NOMO-1 (cell line): ENCODE data around the gene HIPK2.
"Not testable (repeated sequence)": the region's sequence is repeated elsewhere in the genome, so short reads cannot be mapped to it uniquely, and the experiment has no call there.

Source experiments
- DNase-seq, 2 experiments: peaks; one replicate each; lab custom pipeline; 2025; ENCODE audit not compliant: unreplicated experiment in 2 of 2; lab: John Stamatoyannopoulos, UW

The HIPK2 gene

DNA sequence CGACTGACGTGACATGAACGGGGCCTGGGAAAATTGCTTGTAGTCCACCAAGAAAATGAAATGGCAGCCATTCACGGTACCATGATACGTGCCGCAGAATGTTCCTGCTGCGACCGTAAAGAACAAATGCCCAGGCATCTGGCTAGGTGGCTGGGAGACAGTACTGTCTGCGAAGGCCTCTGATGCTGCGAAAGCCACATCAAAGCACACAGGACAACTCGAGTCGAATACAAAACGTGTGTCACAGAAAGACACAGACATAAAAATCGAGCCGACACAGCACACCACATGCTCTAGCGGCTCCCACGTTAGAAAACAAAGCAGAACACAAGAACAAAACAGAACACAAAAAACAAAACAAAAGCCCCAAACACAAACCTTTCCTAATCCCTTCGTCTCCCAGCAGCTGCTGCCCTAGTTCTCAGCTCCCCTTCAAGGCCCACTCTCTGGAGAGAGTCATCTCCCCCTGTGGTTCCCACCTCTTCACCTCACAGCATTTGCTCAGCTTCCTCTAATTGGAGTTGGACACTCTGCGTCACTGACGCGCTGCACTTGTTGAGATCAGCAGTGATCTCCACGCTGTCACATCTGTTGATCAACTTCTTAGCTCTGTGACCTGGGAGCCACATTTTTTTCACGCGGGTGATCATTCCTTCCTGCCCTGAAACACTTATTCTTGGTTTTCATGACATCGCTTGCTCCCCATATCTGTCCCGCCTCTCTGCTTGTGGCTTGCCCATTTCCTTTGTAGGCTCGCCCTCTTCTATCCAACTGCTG lies 142.1 kb downstream of the HIPK2 start:
- no peak for DNase-seq

DNA sequence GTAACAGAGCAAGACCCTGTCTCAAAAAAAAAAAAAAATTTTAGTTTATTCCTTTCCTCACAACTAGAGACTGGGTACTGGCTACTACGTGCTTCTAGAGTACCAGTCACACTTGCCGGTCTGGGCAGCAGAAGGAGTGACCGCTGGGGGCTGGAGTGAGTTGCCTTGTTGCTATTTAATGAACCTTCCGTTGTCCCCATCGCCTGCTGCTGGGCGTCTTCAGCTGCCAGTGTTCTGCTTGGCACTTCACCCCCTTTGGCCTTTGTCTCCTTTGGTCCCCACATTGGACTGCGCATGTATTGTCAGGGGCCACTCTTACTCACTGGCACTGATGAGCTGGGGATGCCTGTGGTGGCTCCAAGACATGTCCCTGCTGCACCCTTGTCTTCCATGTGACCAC lies 143.7 kb downstream of the HIPK2 start:
- DNase-seq: no peak

DNA sequence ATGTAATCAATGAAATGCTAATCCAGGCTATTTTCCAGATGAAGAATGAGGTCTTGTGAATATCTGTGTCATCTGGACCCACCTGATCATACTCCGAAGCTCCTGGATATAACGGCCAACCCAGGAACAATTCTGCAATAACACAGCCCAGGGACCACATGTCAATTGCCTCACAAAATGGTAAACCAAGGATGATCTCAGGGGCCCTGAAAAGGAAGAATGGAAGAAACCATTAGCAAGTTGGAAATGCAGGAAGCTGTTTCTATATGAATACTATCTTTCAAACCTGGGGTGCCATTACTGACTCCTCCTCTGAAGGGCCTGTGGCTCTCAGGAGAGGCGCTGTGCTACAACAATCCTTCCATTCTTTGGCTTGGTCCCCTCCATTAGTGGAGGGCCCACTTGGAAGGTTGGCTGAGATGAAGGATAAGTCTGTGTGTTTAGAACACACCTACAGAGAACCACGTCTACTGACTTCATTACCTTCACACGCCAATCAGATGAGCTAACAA lies 146.2 kb downstream of the HIPK2 start:
- DNase-seq: no peak

DNA sequence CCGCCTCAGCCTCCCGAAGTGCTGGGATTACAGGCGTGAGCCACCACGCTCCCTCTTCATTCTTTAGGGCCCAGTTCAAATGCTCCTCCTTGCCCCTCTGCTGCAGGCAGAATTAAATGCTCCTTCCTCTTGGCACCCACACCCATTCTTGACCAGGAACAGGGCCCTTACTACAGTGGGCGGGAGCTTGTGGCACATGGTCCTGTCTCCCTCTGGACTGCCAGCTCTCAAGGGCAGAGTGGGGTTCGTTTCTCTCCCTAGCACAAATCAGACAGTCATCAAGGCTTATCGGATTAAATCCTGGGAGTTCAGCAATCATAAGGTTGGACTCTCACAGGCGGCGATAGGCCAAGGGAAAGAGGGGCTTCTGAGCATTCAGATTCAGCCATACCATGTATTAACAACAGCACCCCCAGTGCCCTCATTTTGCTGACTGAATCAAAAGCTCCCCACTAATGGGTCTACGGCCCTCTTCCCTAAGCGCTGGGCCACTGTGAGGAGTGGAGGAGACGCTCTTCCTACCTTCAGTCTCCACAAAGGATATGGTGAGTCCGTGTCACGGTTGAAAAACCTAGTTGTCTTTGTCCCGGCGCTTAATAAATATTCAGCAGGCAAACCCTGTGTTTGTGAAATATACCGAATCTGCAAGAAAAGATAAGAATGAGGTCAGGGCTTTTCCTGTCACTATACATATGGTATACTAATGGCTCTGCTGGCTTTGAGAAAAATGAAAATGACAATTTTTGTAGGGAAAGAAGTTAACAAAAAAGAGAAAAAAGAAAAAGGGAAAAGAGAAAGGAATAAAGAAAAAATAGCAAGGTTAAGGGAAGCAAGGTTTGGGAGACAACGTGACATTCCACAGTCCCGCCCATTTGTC lies 146.9 kb downstream of the HIPK2 start:
- no peak for DNase-seq

DNA sequence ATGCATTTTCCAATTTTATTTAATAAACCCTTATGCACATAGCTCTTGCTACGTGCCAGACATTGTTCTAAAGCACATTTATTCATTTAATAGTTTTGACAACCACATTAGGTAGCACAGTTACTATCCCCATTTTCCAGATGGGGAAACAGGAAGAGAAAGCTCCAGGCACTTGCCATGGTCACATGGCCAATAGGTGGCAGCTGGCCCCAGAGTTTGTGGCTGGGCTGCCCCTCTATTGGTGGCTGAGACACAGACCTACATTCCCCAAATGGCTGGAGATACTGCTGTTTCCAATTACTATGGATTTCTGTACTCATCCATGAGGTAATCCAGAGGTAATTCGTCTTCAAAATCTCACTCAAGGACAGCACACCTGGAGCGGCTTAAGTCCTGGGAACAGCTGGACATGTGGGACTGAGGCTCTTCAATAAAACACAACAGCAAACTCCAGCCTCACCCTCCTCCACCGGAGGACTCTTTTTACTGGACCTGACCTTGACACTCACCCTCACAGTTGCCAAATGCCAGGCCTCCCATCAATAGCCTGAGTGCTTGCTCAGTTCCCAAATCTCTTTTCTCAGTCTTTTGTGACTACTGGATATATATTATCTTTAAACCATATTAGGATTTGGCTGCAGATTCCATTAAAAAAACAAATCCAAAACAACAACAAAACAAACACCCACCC lies 148.3 kb downstream of the HIPK2 start:
- no peak for DNase-seq

DNA sequence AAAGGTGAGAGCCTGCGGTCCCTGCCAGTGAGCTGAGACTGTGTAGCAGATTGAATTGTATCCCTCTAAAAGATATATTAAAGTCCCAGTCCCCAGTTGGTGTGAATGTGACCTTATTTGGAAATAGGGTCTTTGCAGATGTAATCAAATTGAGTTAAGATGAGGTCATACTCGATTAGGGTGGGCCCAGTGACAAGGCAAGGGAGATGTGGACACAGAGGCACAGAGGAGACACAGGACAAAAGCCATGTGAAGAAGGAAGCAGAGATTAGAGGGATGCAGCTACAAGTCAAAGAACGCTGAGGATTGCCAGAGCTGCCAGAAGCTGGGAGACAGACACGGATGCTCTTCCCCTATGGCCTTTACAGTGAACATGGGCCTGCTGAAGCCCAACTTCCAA lies 150.0 kb downstream of the HIPK2 start:
- no peak for DNase-seq

DNA sequence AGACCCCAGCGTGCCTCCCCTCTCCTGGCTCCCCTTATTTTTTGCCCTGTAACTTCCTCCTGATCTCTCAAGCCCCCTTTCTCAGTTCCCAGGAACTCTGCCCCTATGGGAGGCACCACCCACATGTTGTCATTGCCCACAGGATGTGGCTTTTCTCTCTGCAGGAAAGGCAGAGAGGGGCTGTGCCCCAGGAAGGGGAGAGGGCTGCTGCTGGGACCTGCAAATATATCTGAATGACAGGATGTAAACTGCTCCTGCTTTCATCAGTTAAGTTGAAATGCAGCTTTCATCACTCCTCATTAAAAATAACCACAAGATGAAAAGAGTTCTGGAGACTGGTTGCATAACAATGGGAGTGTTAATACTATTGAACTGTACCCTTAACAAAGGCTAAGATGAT lies 151.0 kb downstream of the HIPK2 start:
- peak; percentile 37 to 66 for DNase-seq

DNA sequence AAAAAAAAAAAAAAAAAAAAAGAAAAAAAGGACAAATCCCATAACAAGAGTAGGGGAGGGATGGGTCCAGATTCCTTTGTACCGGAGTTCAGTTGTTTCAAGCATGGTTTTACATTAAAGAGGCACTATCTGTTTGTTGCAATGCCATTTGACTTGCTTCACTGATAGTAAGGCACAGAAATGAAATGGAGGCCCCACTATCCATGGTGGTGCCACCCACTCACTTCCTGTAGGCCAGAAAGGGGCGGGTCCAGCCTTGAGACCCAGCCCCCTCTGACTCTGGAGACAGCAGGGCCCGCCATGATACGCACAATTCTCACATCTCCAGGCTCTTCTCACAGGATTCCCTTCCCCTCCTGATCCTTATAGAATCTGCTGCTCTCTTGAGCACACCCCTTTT lies 154.3 kb downstream of the HIPK2 start:
- DNase-seq: no peak

DNA sequence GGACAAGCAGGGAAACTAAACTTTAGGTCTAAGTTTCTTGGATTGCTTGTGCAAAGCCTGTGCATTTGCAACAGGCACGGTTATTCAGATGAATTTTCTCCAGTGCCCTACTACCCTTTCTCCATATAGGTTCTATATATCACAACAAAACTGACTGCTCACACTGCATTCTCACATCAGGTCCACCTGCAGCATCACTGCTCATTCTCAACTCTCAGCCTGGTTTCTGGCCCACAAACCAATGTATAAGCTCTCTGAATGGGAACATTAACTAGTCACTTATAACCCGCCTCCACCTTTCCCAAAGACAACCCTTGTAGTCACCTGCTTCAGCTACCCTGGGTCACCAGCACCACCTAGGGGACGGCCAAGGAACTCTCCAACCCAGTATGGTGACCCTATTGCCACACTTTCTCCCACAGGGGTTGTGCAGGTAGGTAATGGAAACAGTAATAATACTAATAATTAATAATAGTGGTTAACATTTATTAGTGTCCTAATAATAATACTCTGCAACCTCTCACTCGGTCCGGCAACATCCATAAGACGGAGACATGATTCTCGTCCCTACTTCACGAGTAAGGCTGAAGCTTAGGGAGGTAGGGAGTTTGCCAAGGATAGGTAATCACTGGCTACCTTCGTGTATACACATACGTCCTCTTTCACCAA lies 157.0 kb downstream of the HIPK2 start:
- DNase-seq: no peak

DNA sequence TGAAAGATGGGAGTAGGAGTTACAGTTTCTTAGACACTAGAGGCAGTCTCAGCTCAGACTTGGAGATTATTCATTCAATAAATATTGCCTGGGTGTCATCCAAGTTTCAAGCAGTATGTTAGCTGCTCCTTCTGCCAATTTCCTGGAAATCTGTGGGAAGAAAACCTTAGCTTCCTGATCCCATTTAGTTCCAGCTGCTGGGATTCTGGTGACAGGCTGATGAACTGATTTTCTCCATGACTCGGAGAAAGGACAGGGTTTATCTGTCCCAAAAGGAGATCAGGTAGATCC lies 158.5 kb downstream of the HIPK2 start:
- DNase-seq: no peak

DNA sequence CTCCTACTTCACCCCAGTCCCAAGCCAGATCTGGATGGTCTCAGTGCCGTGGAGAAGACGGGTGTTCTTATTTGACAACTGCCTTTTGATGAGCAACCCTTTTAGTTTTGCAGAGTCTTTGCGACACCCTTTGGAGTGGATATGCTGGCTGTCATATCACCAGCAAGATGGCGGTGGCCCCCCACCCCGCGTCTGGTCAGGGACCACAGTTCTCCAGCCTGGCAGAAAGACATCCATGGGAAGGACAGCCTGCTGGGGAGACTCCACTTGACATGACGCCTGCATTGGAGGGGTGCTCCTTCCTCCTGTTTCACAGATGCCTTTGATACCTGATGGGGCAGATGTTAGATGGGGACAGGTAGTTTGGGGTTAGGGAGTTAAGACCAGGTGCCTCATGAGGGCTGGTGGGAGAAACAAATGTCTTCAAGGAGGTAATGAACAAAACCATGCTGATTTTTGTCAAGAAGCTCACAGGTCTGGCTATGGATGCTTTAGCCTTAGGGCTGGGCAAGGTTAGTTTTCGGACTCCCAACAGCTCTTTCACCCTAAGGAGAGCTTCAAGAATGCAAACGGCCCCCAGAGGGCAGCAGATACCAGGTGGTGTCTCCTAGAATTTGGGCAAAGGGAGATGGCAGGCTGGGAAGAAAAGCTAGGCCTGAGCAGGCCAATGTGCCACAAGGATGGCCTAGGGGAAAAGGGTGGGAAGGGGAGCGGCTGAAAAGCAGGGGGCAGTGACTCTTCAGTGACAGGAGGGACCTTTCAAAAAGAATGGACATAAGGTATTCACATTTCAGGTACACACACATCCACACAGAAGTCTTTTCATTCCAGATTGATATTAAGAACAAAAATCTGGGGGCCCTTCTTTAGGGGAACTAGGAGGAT lies 159.1 kb downstream of the HIPK2 start:
- DNase-seq: peak in 1 of 2 experiments; percentile 0

DNA sequence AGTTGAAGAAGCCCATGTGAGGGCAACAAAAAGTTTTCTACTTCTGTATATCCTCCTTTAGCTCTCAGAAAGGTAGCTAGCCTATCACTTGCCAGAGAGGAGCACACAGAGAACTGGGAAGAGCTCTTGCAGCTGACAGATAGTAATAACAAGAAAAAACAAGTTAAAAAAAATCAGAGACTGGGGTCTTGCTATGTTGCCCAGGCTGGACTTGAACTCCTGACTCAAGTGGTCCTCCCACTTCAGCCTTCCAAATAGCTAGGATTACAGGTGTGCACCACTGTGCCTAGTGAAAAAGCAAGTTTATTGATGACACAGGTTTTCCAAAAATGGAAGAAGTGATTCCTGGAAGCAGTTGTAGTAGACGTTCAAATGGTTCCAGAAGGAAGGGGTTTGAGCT lies 160.7 kb downstream of the HIPK2 start:
- no peak for DNase-seq

DNA sequence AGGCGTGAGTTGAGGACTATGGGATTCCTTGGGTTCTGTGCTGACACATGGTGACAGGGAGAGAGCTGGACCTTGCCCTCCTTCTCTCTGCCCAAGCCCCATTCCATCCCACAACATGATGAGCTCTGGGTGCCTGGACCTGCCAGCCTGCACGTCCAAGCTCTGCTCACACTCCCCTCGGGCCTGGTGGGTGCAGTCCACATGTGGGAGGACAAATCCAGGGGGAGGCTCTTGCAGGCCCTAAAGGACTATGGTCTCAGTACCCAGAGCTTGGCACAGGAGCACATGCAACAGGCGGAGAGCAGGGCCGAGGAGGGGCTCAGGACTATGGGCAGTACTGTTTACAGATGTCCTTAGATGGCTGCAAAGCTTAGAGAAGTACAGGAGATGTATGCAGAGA lies 162.9 kb downstream of the HIPK2 start:
- DNase-seq: no peak

DNA sequence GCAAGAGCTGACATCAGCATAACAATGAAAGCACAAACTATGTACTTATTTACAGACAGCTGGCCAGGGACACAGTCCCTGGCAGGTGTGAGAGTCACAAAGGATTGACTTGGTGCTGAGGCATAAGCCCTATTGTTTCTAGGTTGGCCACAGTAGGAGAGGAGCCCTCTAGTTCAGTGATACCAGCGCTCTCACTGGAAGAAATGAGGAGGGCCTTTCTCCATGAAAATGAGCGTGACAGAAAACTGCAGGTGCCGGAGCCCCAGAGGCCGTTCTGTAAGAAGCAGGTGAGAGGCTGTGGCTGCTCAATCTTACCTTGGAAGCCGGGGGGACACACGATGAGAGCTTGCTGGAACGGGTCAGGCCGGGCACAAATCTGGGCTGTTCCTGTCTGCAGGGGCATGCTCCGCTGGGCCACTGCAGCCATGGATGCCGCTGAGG lies 163.8 kb downstream of the HIPK2 start:
- DNase-seq: no peak

DNA sequence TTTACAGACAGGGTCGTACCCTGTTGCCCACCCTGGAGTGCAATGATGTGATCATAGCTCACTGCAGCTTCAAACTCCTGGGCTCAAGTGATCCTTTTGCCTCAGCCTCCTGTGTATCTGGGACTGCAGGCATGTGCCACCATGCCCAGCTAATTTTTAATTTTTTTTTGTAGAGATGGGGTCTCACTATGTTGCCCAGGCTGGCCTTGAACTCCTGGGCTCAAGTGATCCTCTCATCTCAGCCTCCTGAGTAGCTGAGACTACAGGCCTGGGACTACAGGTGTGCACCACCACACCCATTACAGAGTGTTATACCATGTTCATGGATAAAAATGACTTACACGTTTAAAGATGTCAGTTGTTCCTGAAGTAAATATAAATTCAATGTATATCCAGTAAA lies 166.2 kb downstream of the HIPK2 start:
- not testable (repeated sequence) for DNase-seq

DNA sequence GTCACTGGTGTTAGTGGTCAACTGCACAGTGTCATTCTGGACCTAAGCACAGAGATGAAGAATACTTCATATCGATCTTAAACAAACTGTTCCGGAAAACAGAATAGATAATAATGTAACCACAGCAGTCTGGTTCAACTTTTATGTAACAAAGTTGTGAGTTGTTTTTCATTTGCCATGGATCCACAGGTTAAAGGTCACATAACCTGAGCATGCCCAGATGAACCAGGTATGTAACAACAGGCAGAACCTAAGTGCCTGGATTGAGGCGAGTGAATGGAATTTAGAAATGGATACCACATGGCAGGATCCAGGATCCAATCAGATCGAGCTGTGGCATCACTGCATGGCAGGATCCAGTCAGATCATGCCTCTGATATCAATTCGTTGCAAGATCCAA lies 167.2 kb downstream of the HIPK2 start:
- DNase-seq: no peak

DNA sequence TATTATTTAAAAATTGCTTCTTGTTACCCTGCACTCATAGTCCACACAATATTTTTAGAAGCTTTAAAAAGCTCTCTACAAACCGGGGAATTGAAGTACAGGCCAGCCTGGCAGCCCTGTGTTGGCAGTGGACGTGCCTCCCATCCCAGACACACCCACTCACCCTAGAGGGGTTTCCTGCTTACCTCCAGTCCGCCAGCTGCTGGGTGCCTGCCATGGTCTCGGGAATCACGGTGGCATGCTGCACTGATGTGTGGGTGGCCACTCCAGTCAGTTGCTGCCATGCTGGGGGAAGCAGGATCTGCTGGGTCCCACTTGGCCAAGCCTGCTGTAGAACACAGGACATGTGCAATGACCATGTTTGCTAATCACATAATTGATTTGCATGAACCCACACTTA lies 173.9 kb downstream of the HIPK2 start:
- no peak for DNase-seq

DNA sequence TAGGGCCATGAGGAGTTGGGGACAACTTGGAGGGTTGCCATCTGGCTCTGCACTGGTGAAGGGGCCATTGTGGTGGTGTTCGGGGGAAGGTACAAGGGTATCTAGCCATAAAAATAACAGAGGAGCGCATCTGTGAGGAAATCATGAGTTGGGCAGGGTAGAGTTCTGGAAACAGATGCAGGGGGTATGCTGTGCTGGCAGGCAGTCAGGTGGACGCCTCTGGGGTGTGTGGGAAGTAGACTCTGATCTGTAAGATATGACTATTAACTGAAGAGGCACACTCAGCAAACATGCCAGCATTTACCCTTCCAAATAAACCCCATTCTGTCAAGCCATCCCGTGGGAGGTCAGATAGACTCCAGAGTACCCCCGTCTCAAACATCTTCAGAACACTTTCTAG lies 174.5 kb downstream of the HIPK2 start:
- DNase-seq: no peak

DNA sequence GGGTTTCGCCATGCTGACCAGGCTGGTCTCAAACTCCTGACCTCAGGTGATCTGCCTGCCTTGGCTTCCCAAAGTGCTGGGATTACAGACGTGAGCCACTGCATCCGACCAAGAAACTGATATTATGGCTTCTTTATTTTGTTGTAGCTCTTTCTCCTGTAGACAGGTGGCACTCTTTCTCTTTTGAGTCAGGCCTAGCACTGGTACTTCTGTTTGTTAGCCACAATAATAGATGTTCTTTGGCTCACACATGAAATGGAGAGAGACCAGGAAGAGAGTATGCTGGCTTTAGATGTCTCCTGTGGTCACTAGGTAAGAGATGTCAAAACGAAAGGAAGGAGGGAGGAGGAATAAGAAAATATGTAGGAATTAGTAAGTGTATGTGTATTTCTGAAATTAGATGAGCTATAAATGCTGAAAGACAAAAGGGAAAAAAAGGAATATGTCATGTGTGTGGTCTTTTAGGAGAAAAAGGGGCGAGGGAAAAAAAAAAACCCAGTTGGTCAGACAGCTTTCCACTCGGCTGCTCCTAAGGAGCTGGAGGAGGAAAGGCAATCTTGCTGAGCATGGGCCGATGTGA lies 175.6 kb downstream of the HIPK2 start:
- DNase-seq: peak in 1 of 2 experiments; percentile 24

DNA sequence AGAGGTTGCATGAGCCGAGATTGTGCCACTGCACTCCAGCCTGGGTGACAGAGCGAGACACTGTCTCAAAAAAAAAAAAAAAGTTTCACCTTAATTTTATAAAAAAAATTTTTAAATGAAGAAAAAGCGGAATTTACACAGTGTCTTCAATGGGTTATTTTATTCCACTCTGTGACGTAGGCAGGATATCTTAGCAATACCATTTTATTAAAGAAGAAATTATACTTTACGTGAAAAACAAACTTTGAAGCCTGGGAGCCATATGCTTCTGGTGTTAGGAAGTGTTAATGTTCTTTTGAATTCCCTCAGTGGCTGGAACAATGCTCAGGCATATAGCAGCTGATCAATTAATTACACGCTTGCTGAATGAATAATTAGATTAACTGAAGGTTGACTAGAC lies 176.6 kb downstream of the HIPK2 start:
- DNase-seq: no peak
